Neural progenitor cell (in vitro differentiated cells): ENCODE results near the gene WEE2. TPM values are rescaled to one million over a fixed set of nuclear protein-coding genes. Genes with fewer than 3 reads are reported as not detected.

Experiments
- DNase-seq: peaks from one replicate; pipeline ENCODE4 v3.0.0-alpha.2; 2016; ENCODE audit warnings: low spot score
- H2AFZ ChIP-seq: fragments of 200-600 bp; sonication (generic); replicated peaks from 2 replicates; pipeline ENCODE4 v1.6.1; 2016; ENCODE audit warnings: antibody characterized with exemption
- H3F3A ChIP-seq: fragments of 200-600 bp; sonication (generic); 2 replicates; pipeline ENCODE4 v1.6.1; 2016; ENCODE audit warnings: antibody characterized with exemption, low read depth
- H3K27ac ChIP-seq: fragments of 200-600 bp; sonication (generic); 2 replicates; pipeline ENCODE4 v1.5.1; 2016; ENCODE audit warnings: mild to moderate bottlenecking
- H3K27me3 ChIP-seq: fragments of 200-600 bp; sonication (generic); 2 replicates; pipeline ENCODE4 v1.6.1; 2016; ENCODE audit warnings: mild to moderate bottlenecking, moderate library complexity
- H3K36me3 ChIP-seq: fragments of 200-600 bp; sonication (generic); 2 replicates; pipeline ENCODE4 v1.5.1; 2016
- H3K4me1 ChIP-seq: fragments of 200-600 bp; sonication (generic); 2 replicates; pipeline ENCODE4 v1.6.1; 2016; ENCODE audit warnings: mixed run types
- H3K4me2 ChIP-seq: fragments of 200-600 bp; sonication (generic); 2 replicates; pipeline ENCODE4 v1.6.1; 2016
- H3K4me3 ChIP-seq: fragments of 200-600 bp; sonication (generic); 2 replicates; pipeline ENCODE4 v1.5.1; 2016
- H3K79me2 ChIP-seq: fragments of 200-600 bp; sonication (generic); 2 replicates; pipeline ENCODE4 v1.6.1; 2016; ENCODE audit warnings: low read depth
- H3K9ac ChIP-seq: fragments of 200-600 bp; sonication (generic); 2 replicates; pipeline ENCODE4 v1.6.1; 2016
- H3K9me3 ChIP-seq: fragments of 200-600 bp; sonication (generic); 2 replicates; pipeline ENCODE4 v1.5.1; 2016; ENCODE audit warnings: low read depth
- H4K20me1 ChIP-seq: fragments of 200-600 bp; sonication (generic); 2 replicates; pipeline ENCODE4 v1.6.1; 2016; ENCODE audit warnings: low read depth
- H3K27ac Mint-ChIP-seq: 3 replicates; pipeline ENCODE4 v1.8.0; 2021; ENCODE audit warnings: mixed read lengths
- H3K27me3 Mint-ChIP-seq: 2 replicates; pipeline ENCODE4 v1.8.0; 2022; ENCODE audit warnings: low read depth, mild to moderate bottlenecking, inconsistent platforms, moderate library complexity, mixed read lengths; ENCODE audit not compliant: insufficient read depth
- H3K36me3 Mint-ChIP-seq: 3 replicates; pipeline ENCODE4 v1.8.0; 2021; ENCODE audit warnings: mixed read lengths
- H3K4me1 Mint-ChIP-seq: 3 replicates; pipeline ENCODE4 v1.8.0; 2021; ENCODE audit warnings: mixed read lengths
- H3K4me3 Mint-ChIP-seq: 3 replicates; pipeline ENCODE4 v1.8.0; 2021; ENCODE audit warnings: mild to moderate bottlenecking, moderate library complexity, mixed read lengths
- H3K9me3 Mint-ChIP-seq: 3 replicates; pipeline ENCODE4 v1.8.0; 2020; ENCODE audit warnings: mixed read lengths
- CTCF ChIP-seq: fragments of 200-600 bp; sonication (generic); IDR thresholded peaks from 2 replicates; pipeline ENCODE4 v1.5.1; 2017; ENCODE audit warnings: antibody characterized with exemption, mild to moderate bottlenecking
- EZH2 ChIP-seq: fragments of 200-600 bp; sonication (generic); IDR thresholded peaks from 2 replicates; pipeline ENCODE4 v1.6.1; 2017; ENCODE audit warnings: antibody characterized with exemption, mild to moderate bottlenecking, moderate library complexity
- EZH2phosphoT487 ChIP-seq: fragments of 200-600 bp; sonication (generic); IDR thresholded peaks from 2 replicates; pipeline ENCODE4 v1.6.1; 2017; ENCODE audit warnings: antibody characterized with exemption
- small RNA-seq: library from RNA; depleted of rRNA; stranded (forward); fragments of <200 nt; gene quantifications from one replicate; pipeline ENCODE3, GENCODE V24; 2015
- total RNA-seq: library from RNA; depleted of rRNA; stranded (reverse); fragments of >200 nt; gene quantifications from 2 replicates; pipeline ENCODE4 v1.2.3, GENCODE V29; 2015; ENCODE audit warnings: low replicate concordance

Gene WEE2
- total RNA-seq, 1 donor from 2014 or later: not detected

GRCh38 chr7:141776374-141776773 is 68.2 kb downstream of the WEE2 start, which contains the start of gene TAS2R4:
Gene TAS2R4 (plus strand): TSS chr7:141776674. CDS start chr7:141778489, 1,815 bp downstream.
- Histone ChIP-seq H4K20me1 (no peaks in the 10 kb centered on the region), H3K4me3 (no peak within 1 kb of the TSS), H3K79me2 (no peaks in the 10 kb centered on the region), H3K27ac (no peak within 1 kb of the TSS), H3K4me1 (no peaks in the 10 kb centered on the region), H3K4me2 (no peak within 1 kb of the TSS), H3K9me3 (no peaks in the 10 kb centered on the region), H3K9ac (no peak within 1 kb of the TSS), H3F3A (no peaks in the 10 kb centered on the region), H3K27me3 (no peaks in the 10 kb centered on the region), H2AFZ (no peak within 1 kb of the TSS), H3K36me3 (peaks cover 6% of the 10 kb centered on the region)
- DNase-seq: no peak
- peaks cover 12% of the 10 kb centered on the region for H3K9me3 Mint-ChIP-seq
- no peak within 1 kb of the TSS for H3K4me3 Mint-ChIP-seq
- TF ChIP-seq EZH2phosphoT487 (no peak), EZH2 (no peak), CTCF (no peak)
- H3K4me1 Mint-ChIP-seq: no peaks in the 10 kb centered on the region
- no peak within 1 kb of the TSS for H3K27ac Mint-ChIP-seq
- H3K36me3 Mint-ChIP-seq: peaks cover 40% of the 10 kb centered on the region
- H3K27me3 Mint-ChIP-seq: no peaks in the 10 kb centered on the region

Small RNAs within 50 kb of the gene (small RNA-seq; reads per million reads assigned to genes)
- gene RNU1-82P: not detected

Other genes with a start within 250 kb of the WEE2 start
- gene AGK, start 156.9 kb upstream of the WEE2 start, total RNA-seq: 32.7 and 42.6 TPM in 2 replicates
- 19.7 and 23.5 TPM in 2 replicates for gene DENND11, start 6.2 kb upstream of the WEE2 start, total RNA-seq
- gene SSBP1, start 30.0 kb downstream of the WEE2 start, total RNA-seq: 219 and 402 TPM in 2 replicates
- 1.2 and 2.2 TPM in 2 replicates for gene TAS2R3, start 55.7 kb downstream of the WEE2 start, total RNA-seq
- gene TAS2R4, start 68.3 kb downstream of the WEE2 start, total RNA-seq: 2.2 and 2.8 TPM in 2 replicates
- gene TAS2R5, start 81.9 kb downstream of the WEE2 start, total RNA-seq: 3.9 and 4.7 TPM in 2 replicates
- gene PRSS37, start 133.1 kb downstream of the WEE2 start, total RNA-seq: not detected in 2 replicates
- 0.07 TPM in 1 of 2 replicates, not detected in the other for gene OR9A4, start 208.0 kb downstream of the WEE2 start, total RNA-seq
- gene CLEC5A, start 238.6 kb downstream of the WEE2 start, total RNA-seq: not detected in 2 replicates